Kidney (tissue), 14 donors: ENCODE results near the gene WDR64. TPM values are rescaled to one million over a fixed set of nuclear protein-coding genes. Genes with fewer than 3 reads are reported as not detected.

Experiments used
- DNase-seq, 5 donors: peaks; one replicate each; pipeline ENCODE4 v3.0.0-alpha.2; 2013 to 2020
- FAIRE-seq: peaks from 2 replicates; lab custom pipeline; 2012; peaks lifted over from hg19 to GRCh38; lab: Jason Lieb, UNC
- H3K27ac ChIP-seq, 2 donors: one replicate each; pipeline ENCODE4 v1.7.0; 2013; ENCODE audit warnings: low read depth in 2 of 2, low read length in 2 of 2, inconsistent platforms in 1 of 2
- H3K27me3 ChIP-seq: one replicate; pipeline ENCODE4 v1.7.1; 2013; ENCODE audit warnings: low read length, inconsistent platforms; ENCODE audit not compliant: control insufficient read depth, insufficient read depth
- H3K36me3 ChIP-seq, 3 donors: one replicate each; pipeline versions ENCODE4 v1.7.0 to v1.7.1; 2013; ENCODE audit warnings: low read length in 3 of 3, control low read depth in 1 of 3, inconsistent platforms in 1 of 3; ENCODE audit not compliant: insufficient read depth in 3 of 3, control insufficient read depth in 2 of 3
- H3K4me1 ChIP-seq, 3 donors: one replicate each; pipeline versions ENCODE4 v1.7.0 to v1.7.1; 2013; ENCODE audit warnings: low read length in 3 of 3, inconsistent platforms in 1 of 3, low read depth in 1 of 3; ENCODE audit not compliant: control insufficient read depth in 2 of 3, insufficient read depth in 2 of 3
- H3K4me3 ChIP-seq, 3 donors: one replicate each; pipeline versions ENCODE4 v1.7.0 to v1.8.1; 2013; ENCODE audit warnings: low read length in 3 of 3, control low read depth in 1 of 3, inconsistent platforms in 1 of 3
- H3K9ac ChIP-seq, 3 donors: one replicate each; pipeline versions ENCODE4 v1.7.0 to v1.7.1; 2013; ENCODE audit warnings: low read length in 3 of 3, control low read depth in 1 of 3, inconsistent platforms in 1 of 3
- H3K9me3 ChIP-seq, 3 donors: one replicate each; pipeline versions ENCODE4 v1.7.0 to v1.7.1; 2013; ENCODE audit warnings: low read length in 3 of 3, control low read depth in 1 of 3, inconsistent platforms in 1 of 3; ENCODE audit not compliant: control insufficient read depth in 2 of 3, insufficient read depth in 1 of 3
- intact Hi-C: fragments of 100-400 bp; cut with DNase I; formaldehyde crosslinking; loops from one replicate; pipeline ENCODE4 v1.11.1; 2022
- polyA plus RNA-seq: library from polyadenylated mRNA; stranded (reverse); fragments of 350-450 nt; fragmentation: Illumina TruSeq; extraction: RNeasy Lipid Tissue Mini Kit (QIAGEN cat#74804); gene quantifications from one replicate; pipeline ENCODE4 v1.2.3, GENCODE V29; 2014; ENCODE audit warnings: low read depth, low replicate concordance; ENCODE audit not compliant: insufficient read depth
- total RNA-seq: library from RNA; stranded (reverse); fragmentation: NEBNext Ultra II Directional; extraction: Animal tissue kit (Norgen Biotek cat#: 25700); gene quantifications from one replicate; pipeline ENCODE4 v1.2.1, GENCODE V29; 2021
- TF ChIP-seq, protein P1 (sequence below): IDR thresholded peaks from 3 replicates; pipeline ENCODE4 v1.5.1; 2012; ENCODE audit warnings: mild to moderate bottlenecking, moderate library complexity, borderline replicate concordance; ENCODE audit not compliant: insufficient read depth; ENCODE audit errors: extremely low read depth
- donor health status: control.
- donor health status: control.
- donor health status: control.
- donor health status: control.
- donor health status: control.
- donor health status: DM: yes; HTN: yes; CAD: no.
- donor health status: Normal renal cell carcinoma (clear cell type).

The WDR64 gene
- total and polyA plus RNA-seq, 2 donors from 2014 or later: not detected

DNA sequence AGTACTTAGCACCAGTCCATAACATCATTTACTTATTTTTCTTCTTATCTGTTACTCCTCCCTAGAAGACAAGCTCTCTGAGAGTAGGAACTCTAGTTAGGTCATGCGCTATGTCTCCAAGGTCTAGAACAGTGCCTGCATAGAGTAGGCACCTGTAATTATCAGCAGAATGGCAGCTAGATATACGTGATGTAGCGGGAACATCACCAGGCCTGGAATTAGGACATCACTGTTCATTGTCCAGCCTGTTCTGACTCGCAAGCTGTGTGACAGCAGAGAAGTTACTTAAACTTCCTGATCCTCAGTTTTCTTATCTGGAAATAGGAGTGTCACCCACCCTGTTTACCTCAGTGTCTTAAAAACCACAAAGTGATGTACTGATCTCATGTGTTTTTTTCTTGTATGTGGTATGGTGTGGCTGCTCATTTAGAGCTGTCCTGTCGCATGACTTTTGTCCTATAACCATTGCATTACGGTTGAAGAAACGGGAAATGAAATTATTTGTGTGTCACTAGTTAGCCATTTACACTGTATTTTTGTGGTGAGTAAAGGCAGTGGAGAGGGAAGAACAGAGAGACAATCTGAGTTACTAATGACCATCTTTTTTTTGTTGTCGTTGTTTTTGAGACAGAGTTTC, 158.8 kb downstream of the WDR64 start:
- Histone ChIP-seq H3K4me3 (no peak overlapping the region), H3K27me3 (no peaks in the 10 kb centered on the region), H3K36me3 (no peaks in the 10 kb centered on the region), H3K9ac (no peak overlapping the region), H3K9me3 (no peaks in the 10 kb centered on the region), H3K27ac (no peak overlapping the region), H3K4me1 (no peaks in the 10 kb centered on the region)
- TF ChIP-seq, protein P1, sequence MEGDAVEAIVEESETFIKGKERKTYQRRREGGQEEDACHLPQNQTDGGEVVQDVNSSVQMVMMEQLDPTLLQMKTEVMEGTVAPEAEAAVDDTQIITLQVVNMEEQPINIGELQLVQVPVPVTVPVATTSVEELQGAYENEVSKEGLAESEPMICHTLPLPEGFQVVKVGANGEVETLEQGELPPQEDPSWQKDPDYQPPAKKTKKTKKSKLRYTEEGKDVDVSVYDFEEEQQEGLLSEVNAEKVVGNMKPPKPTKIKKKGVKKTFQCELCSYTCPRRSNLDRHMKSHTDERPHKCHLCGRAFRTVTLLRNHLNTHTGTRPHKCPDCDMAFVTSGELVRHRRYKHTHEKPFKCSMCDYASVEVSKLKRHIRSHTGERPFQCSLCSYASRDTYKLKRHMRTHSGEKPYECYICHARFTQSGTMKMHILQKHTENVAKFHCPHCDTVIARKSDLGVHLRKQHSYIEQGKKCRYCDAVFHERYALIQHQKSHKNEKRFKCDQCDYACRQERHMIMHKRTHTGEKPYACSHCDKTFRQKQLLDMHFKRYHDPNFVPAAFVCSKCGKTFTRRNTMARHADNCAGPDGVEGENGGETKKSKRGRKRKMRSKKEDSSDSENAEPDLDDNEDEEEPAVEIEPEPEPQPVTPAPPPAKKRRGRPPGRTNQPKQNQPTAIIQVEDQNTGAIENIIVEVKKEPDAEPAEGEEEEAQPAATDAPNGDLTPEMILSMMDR: no peak
- DNase-seq: no peak
- FAIRE-seq: no peak
- intact Hi-C loops: no loop called here

DNA sequence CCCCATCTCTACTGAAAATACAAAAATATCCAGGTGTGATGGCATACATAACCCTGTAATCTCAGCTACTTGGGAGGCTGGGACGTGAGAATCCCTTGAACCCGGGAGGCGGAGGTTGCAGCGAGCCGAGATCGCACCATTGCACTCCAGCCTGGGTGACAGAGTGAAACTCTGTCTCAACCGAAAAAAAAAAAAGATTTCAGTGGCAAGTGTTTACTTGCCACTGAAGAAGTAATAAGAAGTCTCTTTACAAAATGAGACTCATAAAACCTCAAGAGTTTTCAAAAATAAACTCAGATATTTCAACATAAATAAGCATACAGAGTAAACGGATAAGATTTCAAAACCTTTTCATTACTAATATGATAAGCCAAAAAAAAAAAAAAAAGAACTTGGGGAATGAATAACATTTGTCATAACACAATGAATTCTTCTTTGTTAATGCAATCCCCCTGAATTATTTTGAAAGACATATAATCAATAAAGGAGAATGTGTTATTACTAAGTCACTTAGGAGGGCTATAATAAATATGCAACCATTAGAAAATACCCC, 161.8 kb downstream of the WDR64 start:
- Histone ChIP-seq H3K4me1 (no peaks in the 10 kb centered on the region), H3K9ac (no peak overlapping the region), H3K4me3 (no peak overlapping the region), H3K27me3 (no peaks in the 10 kb centered on the region), H3K36me3 (no peaks in the 10 kb centered on the region), H3K27ac (no peak overlapping the region), H3K9me3 (no peaks in the 10 kb centered on the region)
- DNase-seq (no peak), FAIRE-seq (no peak)
- intact Hi-C loops: no loop called here
- TF ChIP-seq, protein P1: no peak

DNA sequence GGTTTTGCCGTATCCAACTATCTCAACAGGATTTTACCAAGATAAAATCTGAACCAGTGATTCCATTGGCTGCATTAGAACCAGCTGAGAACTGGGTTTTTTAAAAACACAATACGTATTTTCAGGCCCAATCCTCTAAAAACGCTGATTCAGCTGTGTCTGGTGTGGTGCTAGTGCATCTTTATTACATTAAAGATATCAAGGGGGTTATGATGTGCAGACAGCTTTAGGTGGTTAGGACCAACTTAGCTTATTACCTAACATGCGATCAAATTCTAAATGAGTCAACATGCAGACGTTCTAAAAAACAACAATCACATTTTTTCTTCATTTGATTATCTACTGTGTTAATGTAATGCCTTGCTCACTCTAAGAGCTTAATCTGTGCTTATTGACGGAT, 163.9 kb downstream of the WDR64 start:
- H3K27ac ChIP-seq: no peak overlapping the region
- intact Hi-C loops: no loop called here
- H3K9ac ChIP-seq: no peak overlapping the region
- no peaks in the 10 kb centered on the region for H3K9me3 ChIP-seq
- DNase-seq: no peak
- H3K27me3 ChIP-seq: no peaks in the 10 kb centered on the region
- no peaks in the 10 kb centered on the region for H3K4me1 ChIP-seq
- FAIRE-seq: no peak
- TF ChIP-seq, protein P1: no peak
- H3K4me3 ChIP-seq: no peak overlapping the region
- no peaks in the 10 kb centered on the region for H3K36me3 ChIP-seq
